CD4-positive, alpha-beta T cell (primary cell): ENCODE results near the gene ZNF532. TPM values are rescaled to one million over a fixed set of nuclear protein-coding genes. Genes with fewer than 3 reads are reported as not detected.

Experiments used
- ATAC-seq: fragments of 200-7000 bp; cut with Tn5 transposase; one replicate; pipeline ENCODE4 v1.10.0; 2022; ENCODE audit warnings: mild to moderate bottlenecking; ENCODE audit not compliant: poor library complexity
- CTCF ChIA-PET: fragments of 350-600 bp; sonication (Branson Sonifier 250); formaldehyde crosslinking; loops from one replicate; lab custom pipeline; 2021; ENCODE audit warnings: antibody characterized with exemption, inconsistent platforms; lab: Charles Lee
- POLR2A ChIA-PET: fragments of 350-600 bp; sonication (Branson Sonifier 250); formaldehyde crosslinking; loops from one replicate; lab custom pipeline; 2021; ENCODE audit warnings: antibody characterized with exemption, inconsistent platforms; lab: Charles Lee
- DNase-seq, 14 experiments: peaks; one replicate each; pipeline ENCODE4 v3.0.0-alpha.2; 2013 to 2020; ENCODE audit warnings: mixed read lengths in 2 of 14
- H3K27ac ChIP-seq, 2 donors: one replicate each; pipeline versions ENCODE4 v1.5.1 to v1.7.0; 2013; ENCODE audit warnings: low read length in 2 of 2, low read depth in 1 of 2, mild to moderate bottlenecking in 1 of 2
- H3K27me3 ChIP-seq, 2 experiments: 1 replicate in 1 of 2; 2 replicates in 1 of 2; pipeline versions ENCODE4 v1.6.1 to v1.7.0; 2013; ENCODE audit warnings: low read length in 2 of 2, control low read depth in 1 of 2, mild to moderate bottlenecking in 1 of 2, moderate library complexity in 1 of 2; ENCODE audit not compliant: insufficient read depth in 2 of 2, control insufficient read depth in 1 of 2
- H3K36me3 ChIP-seq: one replicate; pipeline ENCODE4 v1.6.1; 2013; ENCODE audit warnings: low read length, control low read depth; ENCODE audit not compliant: insufficient read depth
- H3K4me1 ChIP-seq: one replicate; pipeline ENCODE4 v1.6.1; 2013; ENCODE audit warnings: low read length, control low read depth; ENCODE audit not compliant: insufficient read depth
- H3K4me3 ChIP-seq: one replicate; pipeline ENCODE4 v1.5.1; 2013; ENCODE audit warnings: mild to moderate bottlenecking, low read length, moderate library complexity
- H3K9me3 ChIP-seq, 2 experiments: 1 replicate in 1 of 2; 2 replicates in 1 of 2; pipeline versions ENCODE4 v1.6.1 to v1.7.0; 2013; ENCODE audit warnings: low read length in 2 of 2, mild to moderate bottlenecking in 2 of 2, control low read depth in 1 of 2, moderate library complexity in 1 of 2; ENCODE audit not compliant: control insufficient read depth in 1 of 2, insufficient read depth in 1 of 2
- H3K27ac Mint-ChIP-seq: one replicate; pipeline ENCODE4 v1.8.0; 2020; ENCODE audit warnings: mixed read lengths
- H3K27me3 Mint-ChIP-seq: one replicate; pipeline ENCODE4 v1.8.0; 2021; ENCODE audit warnings: mixed read lengths
- H3K36me3 Mint-ChIP-seq: one replicate; pipeline ENCODE4 v1.8.0; 2021; ENCODE audit warnings: low read depth, mixed read lengths
- H3K4me1 Mint-ChIP-seq: one replicate; pipeline ENCODE4 v1.8.0; 2021; ENCODE audit warnings: low read depth, mixed read lengths
- H3K4me3 Mint-ChIP-seq: one replicate; pipeline ENCODE4 v1.8.0; 2020; ENCODE audit warnings: mild to moderate bottlenecking, mixed read lengths
- H3K9me3 Mint-ChIP-seq: one replicate; pipeline ENCODE4 v1.8.0; 2020; ENCODE audit warnings: mixed read lengths
- CTCF ChIP-seq: fragments of 200-600 bp; IDR thresholded peaks from one replicate; pipeline ENCODE4 v1.8.0; 2022; ENCODE audit warnings: antibody characterized with exemption, mild to moderate bottlenecking
- intact Hi-C, 2 experiments: fragments of 100-400 bp; cut with DNase I in 1 of 2; cut with micrococcal nuclease in 1 of 2; formaldehyde crosslinking; loops; one replicate each; pipeline versions ENCODE4 v1.15.1 to v1.9.0; 2023 to 2025; cut with DNase I, micrococcal nuclease
- total RNA-seq, 174 experiments: library from RNA in 2 of 174; stranded (reverse) in 2 of 174; gene quantifications; one replicate each; pipeline ENCODE4 v1.2.3 and lab custom pipeline; 2021 to 2026

Gene ZNF532
- total RNA-seq, 2 experiments from 2014 or later, result 9.8 to 9.9 TPM

GRCh38 chr18:58955738-58956137 lies 91.1 kb downstream of the ZNF532 start:
- Histone ChIP-seq H3K4me3 (no peak overlapping the region), H3K27me3 (no peaks in the 10 kb centered on the region), H3K36me3 (no peaks in the 10 kb centered on the region), H3K27ac (no peak overlapping the region), H3K4me1 (no peaks in the 10 kb centered on the region), H3K9me3 (no peaks in the 10 kb centered on the region)
- Mint-ChIP-seq H3K27ac (no peak overlapping the region), H3K4me3 (no peak overlapping the region), H3K9me3 (no peaks in the 10 kb centered on the region), H3K27me3 (peaks cover 19% of the 10 kb centered on the region), H3K4me1 (no peaks in the 10 kb centered on the region), H3K36me3 (no peaks in the 10 kb centered on the region)
- CTCF ChIA-PET, result interaction anchor here (1.0 kb wide), 1 partner anchor 12 kb away, joined by 3 read pairs; no protein-coding TSS in a partner anchor
- no peak for TF ChIP-seq CTCF
- ATAC-seq (no peak), DNase-seq (no peak)
- POLR2A ChIA-PET, result no interaction called here
- intact Hi-C loops, result no loop called here

- H3K27ac ChIP-seq, result no peak overlapping the region
- intact Hi-C loops, result no loop called here
- H3K27ac Mint-ChIP-seq, result no peak overlapping the region
Observed at GRCh38 chr18:58958628-58959027, 94.0 kb downstream of the ZNF532 start.

GRCh38 chr18:58960508-58960907 lies 95.8 kb downstream of the ZNF532 start:
- Histone ChIP-seq H3K27ac (no peak overlapping the region), H3K4me1 (no peaks in the 10 kb centered on the region), H3K4me3 (no peak overlapping the region), H3K9me3 (no peaks in the 10 kb centered on the region), H3K27me3 (peaks cover 0 to 2% of the 10 kb centered on the region in 2 experiments), H3K36me3 (no peaks in the 10 kb centered on the region)
- TF ChIP-seq CTCF, result no peak
- H3K27ac Mint-ChIP-seq, result no peak overlapping the region
- ATAC-seq (no peak), DNase-seq (no peak)
- peaks cover 20% of the 10 kb centered on the region for H3K27me3 Mint-ChIP-seq
- H3K4me3 Mint-ChIP-seq, result no peak overlapping the region
- CTCF ChIA-PET, result interaction anchor here (0.7 kb wide), 1 partner anchor 110 kb away, joined by 3 read pairs; no protein-coding TSS in a partner anchor
- intact Hi-C loops, result no loop called here
- H3K36me3 Mint-ChIP-seq, result no peaks in the 10 kb centered on the region
- no peaks in the 10 kb centered on the region for H3K4me1 Mint-ChIP-seq
- POLR2A ChIA-PET, result no interaction called here
- H3K9me3 Mint-ChIP-seq, result no peaks in the 10 kb centered on the region

More at GRCh38 chr18:58958628-58959027, 94.0 kb downstream of the ZNF532 start:
- Mint-ChIP-seq H3K36me3 (no peaks in the 10 kb centered on the region), H3K9me3 (no peaks in the 10 kb centered on the region), H3K4me3 (no peak overlapping the region), H3K4me1 (no peaks in the 10 kb centered on the region), H3K27me3 (peaks cover 20% of the 10 kb centered on the region)
- no peaks in the 10 kb centered on the region for H3K9me3 ChIP-seq
- H3K36me3 ChIP-seq, result no peaks in the 10 kb centered on the region
- no peak for TF ChIP-seq CTCF
- H3K27me3 ChIP-seq, result peaks cover 0 to 2% of the 10 kb centered on the region in 2 experiments
- DNase-seq, result no peak
- CTCF ChIA-PET, result no interaction called here
- no peak overlapping the region for H3K4me3 ChIP-seq
- ATAC-seq, result no peak
- POLR2A ChIA-PET, result no interaction called here
- H3K4me1 ChIP-seq, result no peaks in the 10 kb centered on the region
